HG02981 (cell line): Measurements from ENCODE around the gene SMAD7.
A peak's percentile ranks its signal among the peaks of the same experiment; 100 is the strongest.

Source experiments
- ATAC-seq: cut with Tn5 transposase; IDR thresholded peaks from one replicate; pipeline ENCODE4 v1.9.1; 2021; ENCODE audit warnings: mild to moderate bottlenecking, moderate library complexity; ENCODE audit not compliant: unreplicated experiment

Gene SMAD7

GRCh38 chr18:48896875-48897511 lies 53.8 kb downstream of the SMAD7 start:
- ATAC-seq, result peak; percentile 73

- ATAC-seq, result no peak
These were observed 54.4 kb downstream of the SMAD7 start for GRCh38 chr18:48896326-48896874.

GRCh38 chr18:48894799-48895346 lies 55.9 kb downstream of the SMAD7 start:
- no peak for ATAC-seq

GRCh38 chr18:48893608-48894600 lies 56.9 kb downstream of the SMAD7 start:
- no peak for ATAC-seq

- ATAC-seq, result no peak
These were observed 57.6 kb downstream of the SMAD7 start for GRCh38 chr18:48893061-48893607.

- no peak for ATAC-seq
These were observed 58.5 kb downstream of the SMAD7 start for GRCh38 chr18:48892146-48892855.

- ATAC-seq, result no peak
These were observed 59.0 kb downstream of the SMAD7 start for GRCh38 chr18:48891721-48892120.

GRCh38 chr18:48889981-48890762 lies 60.6 kb downstream of the SMAD7 start:
- ATAC-seq, result no peak

- no peak for ATAC-seq
These were observed 61.4 kb downstream of the SMAD7 start for GRCh38 chr18:48889115-48889941.

GRCh38 chr18:48888773-48889080 lies 62.0 kb downstream of the SMAD7 start:
- no peak for ATAC-seq

GRCh38 chr18:48887905-48888772 lies 62.6 kb downstream of the SMAD7 start:
- no peak for ATAC-seq

- ATAC-seq, result no peak
These were observed 63.4 kb downstream of the SMAD7 start for GRCh38 chr18:48887294-48887904.

GRCh38 chr18:48886520-48887293 lies 64.1 kb downstream of the SMAD7 start:
- no peak for ATAC-seq

GRCh38 chr18:48885924-48886400 lies 64.8 kb downstream of the SMAD7 start:
- ATAC-seq, result no peak

- no peak for ATAC-seq
These were observed 65.4 kb downstream of the SMAD7 start for GRCh38 chr18:48885266-48885923.

GRCh38 chr18:48884771-48885170 lies 66.0 kb downstream of the SMAD7 start:
- ATAC-seq, result no peak
